Measurements from ENCODE around the gene DNAH9.

DNAH9 gene

DNA sequence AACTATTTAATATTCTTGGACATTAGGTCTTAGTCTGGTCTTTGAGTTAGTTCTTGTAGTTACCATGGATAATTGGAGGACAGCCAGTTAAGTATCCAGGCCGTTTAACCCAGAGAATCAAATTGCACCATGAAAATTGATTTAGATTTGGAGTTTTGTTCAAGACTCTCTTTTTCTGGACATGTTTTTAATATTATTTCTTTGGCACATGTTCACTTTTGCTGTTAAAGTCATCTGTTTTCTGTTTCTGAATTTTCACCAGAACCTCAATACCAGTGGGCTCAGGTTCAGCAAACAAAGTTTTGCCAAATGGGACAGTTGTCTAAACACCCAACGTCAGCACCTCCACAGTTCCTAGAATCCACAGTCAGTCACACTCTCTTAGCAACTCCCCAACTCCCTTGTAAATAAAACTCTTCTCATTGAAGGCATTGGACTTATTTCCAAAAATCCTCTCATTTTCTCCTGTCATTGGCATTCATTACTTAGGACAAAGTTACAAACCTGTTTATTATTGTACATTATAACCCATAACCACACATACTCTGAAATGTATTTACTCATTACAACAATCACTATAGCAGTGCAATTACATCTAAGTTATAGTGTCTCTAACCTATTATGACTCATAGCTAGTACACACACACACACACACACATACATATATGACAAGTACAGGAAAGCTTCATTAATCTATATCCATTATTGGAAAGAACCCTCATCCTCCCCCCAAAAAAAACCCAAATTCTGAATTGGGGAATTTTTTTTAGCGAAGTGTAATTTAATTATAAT lies 33.5 kb upstream of the DNAH9 start:
- no peak overlapping the region for H3K4me3 ChIP-seq (ENCODE audit: low read length)

DNA sequence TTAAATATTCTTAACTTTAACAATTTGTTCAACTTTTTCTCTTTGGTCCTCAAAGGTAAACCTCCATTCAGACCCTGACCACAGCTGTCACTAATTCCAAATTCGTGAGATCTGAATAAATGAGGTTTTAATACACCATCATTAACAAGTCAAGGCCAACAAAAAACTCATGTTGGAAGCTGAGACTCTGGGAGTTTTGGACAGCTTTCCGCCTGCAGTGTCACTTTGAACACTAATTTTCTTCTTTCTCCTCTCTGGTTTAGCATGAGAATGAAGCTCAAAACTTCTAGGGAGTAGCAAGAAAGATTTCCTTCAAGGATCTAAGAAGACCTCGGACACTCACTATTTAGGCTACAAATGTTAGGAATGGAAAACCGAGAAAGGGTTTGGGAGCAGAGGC lies 32.7 kb upstream of the DNAH9 start:
- Histone ChIP-seq H3K4me3 (ENCODE audit: low read length) (no peak overlapping the region), H3K9ac (ENCODE audit: low read length) (no peak overlapping the region), H3K27me3 (ENCODE audit: control insufficient read depth, insufficient read depth, low read length) (no peaks in the 10 kb centered on the region), H3K36me3 (ENCODE audit: control insufficient read depth, insufficient read depth, low read length) (no peaks in the 10 kb centered on the region), H3K4me1 (ENCODE audit: control insufficient read depth, insufficient read depth, low read length) (no peaks in the 10 kb centered on the region), H3K27ac (ENCODE audit: low read depth, low read length) (no peak overlapping the region)

More for the DNA sequence above, 33.5 kb upstream of the DNAH9 start:
- Histone ChIP-seq H3K27me3 (ENCODE audit: control insufficient read depth, insufficient read depth, low read length) (no peaks in the 10 kb centered on the region), H3K9ac (ENCODE audit: low read length) (no peak overlapping the region), H3K36me3 (ENCODE audit: control insufficient read depth, insufficient read depth, low read length) (no peaks in the 10 kb centered on the region), H3K27ac (ENCODE audit: low read depth, low read length) (no peak overlapping the region), H3K4me1 (ENCODE audit: control insufficient read depth, insufficient read depth, low read length) (no peaks in the 10 kb centered on the region)

DNA sequence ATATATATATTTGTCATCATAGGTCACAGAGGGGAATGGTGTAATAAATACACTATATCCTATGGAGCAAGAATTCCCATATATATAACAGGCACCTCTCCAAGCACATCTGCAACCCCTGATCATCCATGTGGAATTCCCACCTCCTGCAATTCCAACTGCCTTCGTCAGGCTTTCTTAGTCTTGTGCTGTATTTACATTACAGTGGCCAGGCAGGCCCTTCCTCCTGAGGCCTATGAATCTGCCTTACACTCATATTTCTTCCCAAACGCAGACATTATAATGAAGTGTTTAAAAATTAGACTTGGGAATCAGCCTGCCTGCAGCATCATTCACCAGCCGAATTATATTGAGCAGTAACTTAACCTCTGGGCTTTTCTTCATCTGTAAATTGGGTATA lies 19.3 kb upstream of the DNAH9 start:
- H3K4me1 ChIP-seq (ENCODE audit: control insufficient read depth, insufficient read depth, low read length) = no peaks in the 10 kb centered on the region
- H3K27ac ChIP-seq (ENCODE audit: low read depth, low read length) = no peak overlapping the region
- H3K9ac ChIP-seq (ENCODE audit: low read length) = no peak overlapping the region
- H3K4me3 ChIP-seq (ENCODE audit: low read length) = no peak overlapping the region
- H3K27me3 ChIP-seq (ENCODE audit: control insufficient read depth, insufficient read depth, low read length) = no peaks in the 10 kb centered on the region
- no peaks in the 10 kb centered on the region for H3K36me3 ChIP-seq (ENCODE audit: control insufficient read depth, insufficient read depth, low read length)

DNA sequence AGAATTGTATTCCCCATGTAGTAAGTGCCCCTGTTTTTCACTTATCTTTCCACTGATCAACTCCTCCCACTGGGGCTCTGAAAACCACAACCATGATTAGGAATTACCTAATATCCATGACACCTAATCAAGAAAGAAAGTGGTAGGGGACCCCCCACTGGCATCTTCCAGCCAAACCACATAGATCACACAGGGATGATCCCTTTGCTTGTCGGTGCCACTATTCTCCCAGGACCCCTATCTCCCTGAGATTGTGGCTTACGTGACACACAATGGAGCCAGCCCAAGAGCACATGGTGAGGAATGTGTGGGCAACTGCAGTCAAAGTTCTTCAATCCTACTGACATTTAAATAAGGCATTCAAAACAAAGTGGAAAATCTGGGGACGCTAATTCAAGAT lies 17.6 kb upstream of the DNAH9 start:
- H3K4me1 ChIP-seq (ENCODE audit: control insufficient read depth, insufficient read depth, low read length) = no peaks in the 10 kb centered on the region
- no peaks in the 10 kb centered on the region for H3K36me3 ChIP-seq (ENCODE audit: control insufficient read depth, insufficient read depth, low read length)
- H3K4me3 ChIP-seq (ENCODE audit: low read length) = no peak overlapping the region
- no peaks in the 10 kb centered on the region for H3K27me3 ChIP-seq (ENCODE audit: control insufficient read depth, insufficient read depth, low read length)
- H3K27ac ChIP-seq (ENCODE audit: low read depth, low read length) = no peak overlapping the region
- H3K9ac ChIP-seq (ENCODE audit: low read length) = no peak overlapping the region

DNA sequence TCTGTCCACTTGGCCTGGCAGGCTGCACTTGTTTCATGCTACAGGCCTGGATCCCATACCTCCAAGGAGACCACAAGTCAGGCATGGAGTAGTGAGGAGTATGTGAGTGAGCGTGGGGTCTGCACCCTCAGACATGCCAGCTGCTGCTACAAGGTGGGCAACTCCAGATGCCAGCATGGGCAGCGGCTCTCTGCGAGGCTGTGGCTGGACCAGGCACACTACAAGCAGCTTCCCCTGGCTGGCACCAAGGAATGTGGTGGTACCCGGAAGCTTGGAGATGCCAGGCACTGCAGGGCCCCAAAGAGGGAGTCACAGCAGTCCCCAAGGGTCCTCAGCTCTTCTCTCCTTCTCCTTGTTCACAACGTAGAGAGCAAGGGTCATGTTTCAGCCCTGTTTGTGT lies 16.1 kb upstream of the DNAH9 start:
- Histone ChIP-seq H3K4me1 (ENCODE audit: control insufficient read depth, insufficient read depth, low read length) (no peaks in the 10 kb centered on the region), H3K9ac (ENCODE audit: low read length) (no peak overlapping the region), H3K27ac (ENCODE audit: low read depth, low read length) (no peak overlapping the region), H3K4me3 (ENCODE audit: low read length) (no peak overlapping the region), H3K36me3 (ENCODE audit: control insufficient read depth, insufficient read depth, low read length) (no peaks in the 10 kb centered on the region), H3K27me3 (ENCODE audit: control insufficient read depth, insufficient read depth, low read length) (no peaks in the 10 kb centered on the region)

DNA sequence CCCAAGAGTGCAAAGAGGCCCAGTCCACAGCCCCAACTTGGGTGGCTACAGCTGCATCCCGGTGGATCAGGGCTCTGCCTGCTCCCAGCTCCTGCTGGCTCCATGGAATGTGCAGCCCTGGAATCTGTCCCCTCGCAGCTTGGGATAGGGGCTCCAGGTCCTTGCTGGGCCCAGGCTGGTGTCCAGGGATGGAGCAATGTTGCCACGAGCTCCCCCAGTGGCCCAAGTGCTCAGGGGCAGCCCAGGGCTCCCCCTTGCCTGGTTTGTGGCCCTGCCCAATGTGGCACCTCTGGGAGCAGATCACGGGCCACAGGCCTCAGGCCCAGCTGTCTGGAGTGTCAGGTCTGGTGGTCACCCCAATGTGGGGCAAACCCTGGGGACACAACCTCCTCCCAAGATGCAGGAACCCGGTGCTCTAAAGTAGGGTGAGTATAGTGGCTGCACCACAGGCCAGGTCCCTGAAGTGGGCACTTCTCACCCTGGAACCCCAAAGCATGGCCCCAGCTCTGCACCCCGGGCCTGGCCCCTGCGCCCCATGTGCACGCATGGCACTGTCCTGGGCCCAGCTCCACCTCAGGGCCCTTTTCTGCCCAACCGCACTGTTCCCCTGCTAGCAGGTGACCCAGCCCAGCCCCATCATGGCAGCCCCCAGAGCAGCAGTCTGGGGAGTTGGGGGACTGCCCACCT lies 14.8 kb upstream of the DNAH9 start:
- H3K4me3 ChIP-seq (ENCODE audit: low read length) = no peak overlapping the region

DNA sequence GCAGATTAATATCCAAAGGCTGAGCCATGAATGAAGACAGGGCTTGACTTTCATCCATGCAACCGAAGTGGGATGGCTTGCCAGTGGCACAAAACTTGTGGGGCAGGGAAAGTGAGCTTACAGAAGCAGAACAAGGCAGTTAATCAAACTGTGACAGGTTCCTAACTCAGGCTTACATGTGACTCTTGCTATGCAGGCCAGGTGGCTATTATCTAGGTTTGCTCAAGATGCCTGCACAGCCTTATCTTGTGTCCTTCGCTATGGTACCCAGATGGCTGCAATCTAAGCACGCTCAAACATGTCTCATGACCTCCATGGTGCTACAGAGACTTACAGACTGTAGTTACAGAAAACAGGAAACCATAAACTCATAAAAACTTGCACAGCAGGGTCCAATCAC lies 8.6 kb upstream of the DNAH9 start:
- Histone ChIP-seq H3K27ac (ENCODE audit: low read depth, low read length) (no peak overlapping the region), H3K4me1 (ENCODE audit: control insufficient read depth, insufficient read depth, low read length) (no peaks in the 10 kb centered on the region), H3K27me3 (ENCODE audit: control insufficient read depth, insufficient read depth, low read length) (no peaks in the 10 kb centered on the region), H3K36me3 (ENCODE audit: control insufficient read depth, insufficient read depth, low read length) (no peaks in the 10 kb centered on the region), H3K4me3 (ENCODE audit: low read length) (no peak overlapping the region), H3K9ac (ENCODE audit: low read length) (no peak overlapping the region)

More for the DNA sequence above, 14.8 kb upstream of the DNAH9 start:
- Histone ChIP-seq H3K36me3 (ENCODE audit: control insufficient read depth, insufficient read depth, low read length) (no peaks in the 10 kb centered on the region), H3K27ac (ENCODE audit: low read depth, low read length) (no peak overlapping the region), H3K9ac (ENCODE audit: low read length) (no peak overlapping the region), H3K4me1 (ENCODE audit: control insufficient read depth, insufficient read depth, low read length) (no peaks in the 10 kb centered on the region), H3K27me3 (ENCODE audit: control insufficient read depth, insufficient read depth, low read length) (no peaks in the 10 kb centered on the region)

DNA sequence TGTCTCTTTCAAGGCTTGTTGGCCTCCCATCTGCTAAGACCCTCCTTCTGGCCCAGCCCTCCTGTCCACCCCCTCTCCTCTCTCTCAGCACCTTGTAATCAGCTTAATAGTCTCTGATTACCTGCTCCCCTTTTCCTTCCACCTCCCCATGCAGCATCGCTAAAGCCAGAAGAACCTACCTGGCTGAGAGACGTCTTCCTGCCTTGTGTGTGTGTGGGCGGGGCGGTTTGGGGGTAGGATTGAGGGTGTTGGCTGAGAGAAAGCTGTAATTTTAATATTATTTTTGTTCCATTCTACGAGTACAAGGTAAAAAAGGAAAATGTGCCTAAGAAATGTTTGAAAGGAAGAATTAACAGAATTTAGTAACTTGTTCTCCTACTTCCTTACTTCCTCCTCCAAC lies 3.4 kb downstream of the DNAH9 start:
- no peaks in the 10 kb centered on the region for H3K27me3 ChIP-seq (ENCODE audit: control insufficient read depth, insufficient read depth, low read length)
- no peak overlapping the region for H3K4me3 ChIP-seq (ENCODE audit: low read length)
- no peak overlapping the region for H3K27ac ChIP-seq (ENCODE audit: low read depth, low read length)
- no peaks in the 10 kb centered on the region for H3K36me3 ChIP-seq (ENCODE audit: control insufficient read depth, insufficient read depth, low read length)
- H3K4me1 ChIP-seq (ENCODE audit: control insufficient read depth, insufficient read depth, low read length) = no peaks in the 10 kb centered on the region
- H3K9ac ChIP-seq (ENCODE audit: low read length) = no peak overlapping the region

DNA sequence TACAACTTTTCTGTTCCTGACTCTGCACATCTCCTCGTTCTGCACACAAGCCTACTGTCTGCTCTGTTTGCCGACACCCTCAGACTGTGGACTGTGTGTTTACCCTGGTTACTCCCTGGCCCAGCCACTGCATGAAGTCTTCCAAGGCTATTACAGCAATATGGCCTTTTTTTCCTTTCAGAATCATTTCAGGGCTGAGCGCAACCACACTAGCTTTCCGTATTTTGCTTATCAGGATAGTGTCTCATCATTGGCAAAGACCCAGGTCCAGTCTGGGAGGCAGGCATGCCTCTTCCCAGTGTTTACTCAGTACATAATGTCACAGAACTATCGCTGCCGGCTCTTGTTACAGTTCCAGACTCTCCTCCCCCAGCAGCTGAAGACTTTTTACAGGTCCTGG lies 10.1 kb downstream of the DNAH9 start:
- H3K27me3 ChIP-seq (ENCODE audit: control insufficient read depth, insufficient read depth, low read length) = no peaks in the 10 kb centered on the region
- H3K36me3 ChIP-seq (ENCODE audit: control insufficient read depth, insufficient read depth, low read length) = no peaks in the 10 kb centered on the region
- H3K9ac ChIP-seq (ENCODE audit: low read length) = no peak overlapping the region
- H3K4me1 ChIP-seq (ENCODE audit: control insufficient read depth, insufficient read depth, low read length) = peaks cover 3% of the 10 kb centered on the region
- H3K4me3 ChIP-seq (ENCODE audit: low read length) = no peak overlapping the region
- peak overlapping the region; percentile 42 for H3K27ac ChIP-seq (ENCODE audit: low read depth, low read length)

DNA sequence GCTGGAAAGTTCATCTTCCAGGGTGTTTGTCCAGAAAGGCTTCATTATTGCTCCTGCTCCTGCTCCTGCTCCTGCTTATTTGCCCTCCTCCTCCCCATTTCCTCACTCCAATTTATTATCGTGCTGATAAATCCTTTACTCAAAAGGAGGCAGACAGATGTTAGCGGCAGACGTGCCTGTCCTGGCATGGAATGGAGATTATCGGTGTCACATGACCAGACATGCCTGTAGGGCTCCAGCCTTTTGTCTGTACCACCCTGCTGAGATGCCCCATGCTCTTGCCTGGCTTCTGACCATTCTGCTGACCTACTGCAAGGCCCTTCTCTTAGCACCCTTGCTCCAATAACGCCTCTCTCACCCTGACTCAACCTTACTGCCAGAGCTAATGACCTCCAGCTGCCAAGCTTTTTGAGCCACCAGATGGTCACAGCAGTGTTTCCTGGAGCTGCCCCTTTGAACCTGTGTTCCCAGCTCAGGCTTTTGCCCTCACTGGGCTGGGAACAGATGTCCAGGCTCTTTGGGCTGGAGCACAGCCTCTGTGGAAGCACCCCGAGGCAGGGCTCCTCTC lies 12.8 kb downstream of the DNAH9 start:
- H3K27me3 ChIP-seq (ENCODE audit: control insufficient read depth, insufficient read depth, low read length) = no peaks in the 10 kb centered on the region
- no peaks in the 10 kb centered on the region for H3K36me3 ChIP-seq (ENCODE audit: control insufficient read depth, insufficient read depth, low read length)
- no peak overlapping the region for H3K27ac ChIP-seq (ENCODE audit: low read depth, low read length)
- no peak overlapping the region for H3K9ac ChIP-seq (ENCODE audit: low read length)
- H3K4me3 ChIP-seq (ENCODE audit: low read length) = no peak overlapping the region
- H3K4me1 ChIP-seq (ENCODE audit: control insufficient read depth, insufficient read depth, low read length) = peaks cover 3% of the 10 kb centered on the region

DNA sequence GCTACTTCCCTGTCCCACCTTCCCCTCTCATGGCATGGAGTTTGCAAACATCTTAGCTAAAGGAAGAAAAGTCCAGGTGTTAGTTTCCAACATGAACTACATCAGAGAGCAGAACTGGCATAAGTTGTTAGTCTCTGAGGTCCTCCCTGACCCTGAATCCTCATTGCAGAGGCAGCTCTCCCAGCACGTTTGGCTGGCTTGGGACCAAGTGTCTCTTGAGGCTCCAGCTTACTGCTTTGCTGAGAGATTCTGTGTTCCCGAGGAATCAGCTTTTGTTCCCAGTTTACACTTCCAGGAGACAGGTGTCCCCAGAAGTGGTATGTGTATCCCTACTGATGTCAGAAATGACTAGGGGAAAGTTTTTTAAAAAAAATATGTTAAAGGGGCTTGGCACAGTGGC lies 14.7 kb downstream of the DNAH9 start:
- Histone ChIP-seq H3K4me1 (ENCODE audit: control insufficient read depth, insufficient read depth, low read length) (peaks cover 2% of the 10 kb centered on the region), H3K9ac (ENCODE audit: low read length) (no peak overlapping the region), H3K27ac (ENCODE audit: low read depth, low read length) (no peak overlapping the region), H3K27me3 (ENCODE audit: control insufficient read depth, insufficient read depth, low read length) (no peaks in the 10 kb centered on the region), H3K36me3 (ENCODE audit: control insufficient read depth, insufficient read depth, low read length) (no peaks in the 10 kb centered on the region), H3K4me3 (ENCODE audit: low read length) (no peak overlapping the region)

DNA sequence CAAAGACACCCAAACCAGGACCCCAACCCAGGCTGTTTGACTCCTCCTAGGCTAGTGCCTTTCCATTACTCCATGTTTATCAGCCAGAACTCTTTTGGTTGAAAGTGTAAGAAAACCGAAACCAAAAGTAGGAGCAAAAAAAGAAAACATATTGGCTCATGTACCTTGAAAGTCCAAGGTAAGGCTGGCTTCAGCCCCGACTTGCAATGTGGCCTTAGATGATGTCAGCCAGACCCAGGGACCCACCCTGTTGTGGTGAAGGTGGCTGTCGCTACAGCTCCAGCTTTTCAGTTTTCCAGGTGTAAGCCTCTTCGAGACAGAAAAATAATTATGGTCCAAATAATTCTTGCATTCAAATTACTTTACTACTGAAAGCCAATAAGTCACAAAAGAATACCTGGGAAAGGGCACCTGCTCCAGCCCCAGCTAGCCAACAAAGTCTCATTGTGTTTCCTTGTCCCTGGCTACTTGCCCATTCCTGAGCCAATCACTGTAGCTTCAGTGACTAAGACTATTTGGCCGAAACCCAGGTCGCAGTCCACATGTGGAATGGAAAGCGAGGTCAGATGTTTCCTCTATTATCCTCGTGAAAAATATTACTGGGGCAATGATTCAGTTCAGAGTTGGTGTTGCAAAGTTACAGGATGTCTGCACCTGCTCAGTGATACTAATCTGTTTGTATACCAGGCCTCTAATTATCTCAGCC lies 20.7 kb downstream of the DNAH9 start:
- no peaks in the 10 kb centered on the region for H3K4me1 ChIP-seq (ENCODE audit: control insufficient read depth, insufficient read depth, low read length)
- no peaks in the 10 kb centered on the region for H3K27me3 ChIP-seq (ENCODE audit: control insufficient read depth, insufficient read depth, low read length)
- no peak overlapping the region for H3K27ac ChIP-seq (ENCODE audit: low read depth, low read length)
- H3K36me3 ChIP-seq (ENCODE audit: control insufficient read depth, insufficient read depth, low read length) = no peaks in the 10 kb centered on the region
- H3K9ac ChIP-seq (ENCODE audit: low read length) = no peak overlapping the region
- no peak overlapping the region for H3K4me3 ChIP-seq (ENCODE audit: low read length)
